Panc1 (cell line): Measurements from ENCODE around the gene MKLN1.

Experiments used
- CTCF ChIP-seq: fragments of 450-650 bp; IDR thresholded peaks from 2 replicates; pipeline ENCODE4 v1.5.1; 2017; ENCODE audit warnings: mild to moderate bottlenecking
- POLR2AphosphoS5 ChIP-seq: IDR thresholded peaks from 2 replicates; pipeline ENCODE4 v1.6.1; 2012; ENCODE audit warnings: mild to moderate bottlenecking, low read depth, low read length, moderate library complexity
- REST ChIP-seq, 2 experiments: IDR thresholded peaks; 2 replicates each; pipeline ENCODE4 v1.6.1; 2011 to 2012; ENCODE audit warnings: low read depth in 2 of 2, control low read depth in 1 of 2, low read length in 1 of 2, mild to moderate bottlenecking in 1 of 2, moderate library complexity in 1 of 2; ENCODE audit not compliant: insufficient read depth in 1 of 2
- SIN3A ChIP-seq: IDR thresholded peaks from 2 replicates; pipeline ENCODE4 v1.6.1; 2012; ENCODE audit warnings: low read depth, mild to moderate bottlenecking, low read length, moderate library complexity, borderline replicate concordance; ENCODE audit not compliant: insufficient read depth
- TCF7L2 ChIP-seq: IDR thresholded peaks from 2 replicates; pipeline ENCODE4 v1.6.1; 2011; ENCODE audit warnings: mild to moderate bottlenecking, low read depth, low read length, inconsistent platforms

DNA sequence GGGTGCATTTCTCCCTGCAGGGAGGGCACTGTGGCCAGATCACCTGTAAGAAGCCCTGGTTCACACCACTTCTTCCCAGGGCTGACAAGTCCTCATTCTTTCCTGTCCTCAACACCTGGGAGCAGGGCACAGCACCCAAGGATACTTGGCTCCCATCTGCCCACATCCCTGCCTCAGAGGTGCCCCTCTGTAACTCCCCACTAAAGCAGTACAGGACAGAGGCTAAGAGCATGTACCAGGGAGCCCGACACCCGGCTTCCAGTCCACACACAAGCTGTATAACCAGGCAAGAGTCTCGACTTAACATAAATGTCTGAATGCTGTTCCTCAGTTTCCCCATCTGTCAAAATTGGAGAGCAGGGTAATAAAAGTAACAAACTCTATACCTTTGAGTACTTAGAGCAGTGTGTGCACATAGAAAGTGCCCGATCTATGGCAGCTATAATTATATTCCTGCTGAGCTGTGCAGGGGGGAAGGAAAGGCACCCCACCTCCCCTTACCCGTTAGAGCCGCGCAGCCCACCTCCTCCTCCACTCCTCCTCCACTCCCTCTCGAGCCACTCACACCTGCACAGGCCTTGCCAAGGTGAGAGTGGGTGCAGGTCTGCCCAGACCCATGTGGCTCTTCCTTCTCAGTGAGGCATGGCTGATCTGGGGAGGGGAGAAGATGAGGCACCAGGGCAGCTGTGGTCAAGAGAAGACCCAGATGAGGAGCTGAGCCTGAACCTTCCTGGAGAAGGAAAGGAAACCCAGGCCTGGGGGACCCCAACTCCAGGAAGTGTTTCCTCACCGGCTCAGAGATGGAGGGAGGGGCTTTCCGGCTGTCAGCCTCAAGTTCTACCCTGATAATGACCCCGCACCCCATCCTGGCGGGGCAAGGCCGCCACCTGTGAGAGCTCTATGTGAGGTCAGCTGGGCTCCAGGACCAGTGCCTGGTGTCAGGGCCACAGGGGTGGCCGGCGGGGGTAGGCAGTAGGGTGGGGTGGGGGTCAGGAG, 206.2 kb downstream of the MKLN1 start:
- no peak for TF ChIP-seq TCF7L2
- no peak for TF ChIP-seq REST (IDR thresholded peaks at IDR 0.05; ENCODE audit: insufficient read depth in 1 of 2, low read depth in 2 of 2, low read length in 1 of 2)
- TF ChIP-seq CTCF, result no peak
- no peak for TF ChIP-seq SIN3A
- no peak for TF ChIP-seq POLR2AphosphoS5
